Skin epidermis (tissue), 12 donors: ENCODE data around the gene BCAS3.
"Not testable (repeated sequence)": the region's sequence is repeated elsewhere in the genome, so short reads cannot be mapped to it uniquely, and the experiment has no call there.

Experiments
- H3K27ac ChIP-seq, 21 experiments: fragments of 200-600 bp; sonication (generic) in 11 of 21; one replicate each; pipeline ENCODE4 v1.5.0; 2020; ENCODE audit warnings: mild to moderate bottlenecking in 3 of 21, inconsistent platforms in 2 of 21, moderate library complexity in 2 of 21
- H3K4me3 ChIP-seq, 7 experiments: fragments of 200-600 bp; sonication (generic) in 2 of 7; one replicate each; pipeline ENCODE4 v1.5.0; 2020; ENCODE audit warnings: inconsistent platforms in 2 of 7, mild to moderate bottlenecking in 2 of 7, moderate library complexity in 1 of 7

The BCAS3 gene

DNA sequence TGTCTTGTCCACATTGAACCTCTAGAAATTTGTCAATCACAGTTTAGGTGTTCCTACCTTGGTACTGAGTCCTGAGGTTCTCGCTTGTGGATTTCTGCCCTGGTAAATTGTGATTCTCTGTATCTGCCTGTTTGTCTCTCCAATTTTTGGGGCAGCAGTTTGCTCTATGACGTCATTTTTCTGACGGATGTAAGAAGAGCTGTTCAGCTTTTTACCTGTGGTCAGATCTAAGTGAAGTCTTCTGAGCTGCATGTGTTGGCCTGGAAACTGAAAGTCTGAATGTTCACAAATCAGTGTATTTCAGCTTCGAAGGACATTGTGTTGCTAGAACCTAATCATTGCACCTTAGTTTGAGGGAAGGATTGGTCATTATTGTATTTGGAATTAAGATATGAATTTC lies 63.4 kb downstream of the BCAS3 start:
- no peak overlapping the region for H3K4me3 ChIP-seq
- no peak overlapping the region for H3K27ac ChIP-seq

GRCh38 chr17:60743282-60743681 lies 65.6 kb downstream of the BCAS3 start:
- Histone ChIP-seq H3K4me3 (no peak overlapping the region), H3K27ac (peak overlapping the region in 7 of 21 experiments; percentile 53 to 74 (median 65))

DNA sequence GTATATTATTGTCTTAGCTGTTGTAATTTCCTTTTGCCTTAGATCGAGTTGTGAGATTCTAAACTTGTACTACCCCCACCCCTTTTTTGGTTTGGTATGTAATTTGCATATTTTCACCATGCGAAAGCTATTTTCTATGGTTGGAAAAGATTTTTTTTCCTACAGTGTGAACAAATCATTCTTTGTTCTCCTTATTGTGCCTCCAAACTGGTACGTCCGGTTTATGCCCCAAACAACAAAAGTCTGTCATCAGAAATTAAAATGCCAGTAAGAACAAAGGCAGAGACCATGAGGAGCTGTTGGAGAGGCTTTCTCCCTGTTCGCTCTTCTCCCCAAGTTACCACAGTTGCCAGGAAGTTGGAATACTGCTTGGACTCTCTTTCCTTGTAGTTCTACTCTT lies 66.1 kb downstream of the BCAS3 start:
- H3K27ac ChIP-seq = peak overlapping the region in 18 of 21 experiments; percentile 1 to 74 (median 55)
- no peak overlapping the region for H3K4me3 ChIP-seq

GRCh38 chr17:60744355-60744966 lies 66.8 kb downstream of the BCAS3 start:
- no peak overlapping the region for H3K4me3 ChIP-seq
- H3K27ac ChIP-seq = peak overlapping the region in 18 of 21 experiments; percentile 1 to 74 (median 55)

DNA sequence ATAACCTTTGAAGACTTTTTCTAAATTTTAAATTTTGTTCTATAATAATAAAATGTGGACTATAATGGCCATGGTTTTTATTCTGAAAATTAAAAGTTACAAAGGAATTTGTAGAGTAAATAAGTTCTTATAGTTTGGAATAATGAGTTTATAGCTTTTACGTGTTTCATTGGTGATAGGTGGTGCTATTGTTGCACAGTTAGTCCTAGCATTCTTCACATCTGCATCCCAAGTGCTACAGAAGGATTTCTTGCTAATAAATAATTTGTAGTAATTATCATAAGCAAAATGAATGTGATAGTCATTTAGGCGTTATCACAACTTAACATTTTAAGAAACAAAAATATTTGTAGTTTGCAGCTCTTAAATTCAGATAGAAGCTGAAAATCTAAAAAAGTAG lies 67.9 kb downstream of the BCAS3 start:
- no peak overlapping the region for H3K4me3 ChIP-seq
- no peak overlapping the region for H3K27ac ChIP-seq

DNA sequence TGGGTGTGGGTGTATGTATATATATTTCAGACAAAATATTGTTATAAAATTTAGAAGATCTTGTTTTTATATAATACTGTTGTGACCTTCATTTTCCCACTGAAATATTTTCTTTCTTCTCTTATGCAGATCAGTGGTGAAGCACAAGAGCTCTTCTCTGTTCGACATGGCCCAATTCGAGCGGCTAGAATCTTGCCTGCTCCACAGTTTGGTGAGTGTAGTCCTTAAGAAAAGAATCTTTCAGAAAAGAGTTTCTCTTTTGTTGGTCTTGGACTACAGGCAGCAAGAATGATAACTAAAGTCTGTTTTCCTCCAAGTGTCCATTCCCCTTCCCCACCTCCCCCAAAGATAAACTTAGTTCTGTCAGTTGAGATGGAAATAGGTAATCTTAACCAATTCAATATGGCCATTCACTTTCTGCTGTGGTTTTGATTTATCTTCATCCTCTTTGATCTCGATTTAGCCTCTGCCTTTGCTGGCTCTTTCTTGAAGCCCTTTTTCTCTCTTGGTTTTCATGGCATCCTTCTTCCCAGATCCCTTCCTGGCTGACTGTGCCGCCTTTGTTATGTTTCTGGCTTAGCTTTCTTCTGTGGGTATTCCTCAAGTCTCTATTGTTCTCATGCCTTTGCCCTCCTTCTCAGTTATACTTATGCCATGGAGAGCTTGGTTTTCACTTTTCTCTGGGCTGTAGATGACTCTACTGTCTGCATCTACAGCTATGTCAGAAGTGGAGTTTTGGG lies 69.6 kb downstream of the BCAS3 start:
- H3K27ac ChIP-seq = no peak overlapping the region
- H3K4me3 ChIP-seq = no peak overlapping the region

GRCh38 chr17:60748204-60748603 lies 70.6 kb downstream of the BCAS3 start:
- H3K4me3 ChIP-seq = no peak overlapping the region
- no peak overlapping the region for H3K27ac ChIP-seq

- no peak overlapping the region for H3K27ac ChIP-seq
- no peak overlapping the region for H3K4me3 ChIP-seq
These were observed 71.4 kb downstream of the BCAS3 start for GRCh38 chr17:60749050-60749449.

- Histone ChIP-seq H3K27ac (no peak overlapping the region), H3K4me3 (no peak overlapping the region)
These were observed 72.1 kb downstream of the BCAS3 start for GRCh38 chr17:60749708-60750107.

GRCh38 chr17:60750640-60751039 lies 73.0 kb downstream of the BCAS3 start:
- Histone ChIP-seq H3K4me3 (no peak overlapping the region), H3K27ac (no peak overlapping the region)

DNA sequence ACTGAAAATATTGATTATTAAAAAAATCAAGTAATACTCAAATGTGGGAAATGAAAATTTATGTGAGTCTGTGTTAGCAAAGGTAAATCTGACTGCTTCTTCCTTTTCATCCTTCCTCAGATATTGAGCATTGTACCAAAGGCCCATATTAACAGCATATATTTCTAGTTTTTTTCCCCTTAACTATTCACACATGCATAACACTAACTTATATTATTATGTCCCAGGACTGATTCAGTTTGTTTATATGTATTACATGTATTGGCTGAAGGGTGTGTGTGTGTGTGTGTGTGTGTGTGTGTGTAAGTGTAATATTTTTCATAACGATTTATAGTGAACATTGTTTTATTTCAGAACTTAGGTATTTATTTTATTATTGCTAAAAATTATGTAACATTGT lies 74.2 kb downstream of the BCAS3 start:
- H3K27ac ChIP-seq = no peak overlapping the region
- H3K4me3 ChIP-seq = no peak overlapping the region

GRCh38 chr17:60752873-60753577 lies 75.4 kb downstream of the BCAS3 start:
- H3K4me3 ChIP-seq = no peak overlapping the region

DNA sequence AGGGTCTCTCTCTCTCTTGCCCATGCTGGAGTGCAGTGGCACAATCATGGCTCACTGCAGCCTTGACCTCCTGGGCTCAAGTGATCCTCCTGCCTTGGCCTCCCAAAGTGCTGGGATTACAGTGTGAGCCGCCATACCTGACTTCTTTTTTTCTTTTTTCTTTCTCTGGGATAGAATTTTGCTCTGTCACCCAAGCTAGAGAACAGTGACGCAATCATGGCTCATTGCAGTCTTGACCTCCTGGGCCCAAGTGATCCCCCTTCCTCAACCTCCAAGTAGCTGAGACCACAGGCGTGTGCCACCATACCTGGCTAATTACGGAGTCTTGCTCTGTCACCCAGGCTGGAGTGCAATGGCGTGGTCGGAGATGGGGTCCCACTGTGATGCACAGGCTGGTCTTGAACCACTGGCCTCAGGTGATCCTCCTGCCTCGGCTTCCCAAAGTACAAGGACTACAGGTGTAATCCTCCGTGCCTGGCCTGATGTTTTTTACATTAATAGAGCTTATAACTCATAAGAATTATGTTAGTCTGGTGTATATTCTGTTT lies 76.5 kb downstream of the BCAS3 start:
- Histone ChIP-seq H3K27ac (no peak overlapping the region), H3K4me3 (no peak overlapping the region)

More at GRCh38 chr17:60752873-60753577, 75.4 kb downstream of the BCAS3 start:
- no peak overlapping the region for H3K27ac ChIP-seq

DNA sequence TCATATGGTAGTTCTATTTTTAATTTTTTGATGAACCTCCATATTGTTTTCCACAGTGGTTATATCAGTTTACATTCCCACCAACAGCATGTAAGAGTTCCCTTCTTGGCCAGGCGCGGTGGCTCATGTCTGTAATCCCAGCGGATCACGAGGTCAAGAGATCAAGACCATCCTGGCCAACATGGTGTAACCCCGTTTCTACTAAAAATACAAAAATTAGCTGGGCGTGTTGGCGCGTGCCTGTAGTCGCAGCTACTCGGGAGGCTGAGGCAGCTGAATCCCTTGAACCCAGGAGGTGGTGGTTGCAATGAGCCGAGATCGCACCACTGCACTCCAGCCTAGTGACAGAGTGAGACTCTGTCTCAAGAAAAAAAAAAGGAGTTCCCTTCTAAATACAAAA lies 79.1 kb downstream of the BCAS3 start:
- not testable (repeated sequence) for H3K27ac ChIP-seq

DNA sequence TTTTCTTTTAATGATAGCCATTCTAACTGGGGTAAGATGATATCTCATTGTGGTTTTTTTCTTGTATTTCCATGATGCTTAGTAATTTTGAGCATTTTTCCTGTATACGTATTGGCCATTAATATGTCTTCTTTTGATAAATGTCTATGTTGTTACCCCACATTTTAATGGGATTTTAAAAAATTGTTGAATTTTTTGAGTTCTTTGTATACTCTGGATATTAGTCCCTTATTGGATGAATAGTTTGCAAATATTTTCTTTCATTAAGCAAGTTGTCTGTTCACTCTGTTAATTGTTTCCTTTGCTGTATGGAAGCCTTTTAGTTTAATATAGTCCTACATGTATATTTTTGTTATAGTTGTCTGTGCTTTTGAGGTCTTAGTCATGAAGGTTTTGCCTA lies 79.8 kb downstream of the BCAS3 start:
- Histone ChIP-seq H3K4me3 (no peak overlapping the region), H3K27ac (no peak overlapping the region)

More for the DNA sequence above, 79.1 kb downstream of the BCAS3 start:
- H3K4me3 ChIP-seq = not testable (repeated sequence)

- no peak overlapping the region for H3K27ac ChIP-seq
- no peak overlapping the region for H3K4me3 ChIP-seq
These were observed 82.1 kb downstream of the BCAS3 start for GRCh38 chr17:60759756-60760155.

GRCh38 chr17:60761301-60761700 lies 83.7 kb downstream of the BCAS3 start:
- not testable (repeated sequence) for H3K27ac ChIP-seq, H3K4me3 ChIP-seq

- Histone ChIP-seq H3K4me3 (no peak overlapping the region), H3K27ac (no peak overlapping the region)
These were observed 89.1 kb downstream of the BCAS3 start for GRCh38 chr17:60766778-60767190.

GRCh38 chr17:60767744-60768308 lies 90.2 kb downstream of the BCAS3 start:
- Histone ChIP-seq H3K27ac (no peak overlapping the region), H3K4me3 (no peak overlapping the region)

DNA sequence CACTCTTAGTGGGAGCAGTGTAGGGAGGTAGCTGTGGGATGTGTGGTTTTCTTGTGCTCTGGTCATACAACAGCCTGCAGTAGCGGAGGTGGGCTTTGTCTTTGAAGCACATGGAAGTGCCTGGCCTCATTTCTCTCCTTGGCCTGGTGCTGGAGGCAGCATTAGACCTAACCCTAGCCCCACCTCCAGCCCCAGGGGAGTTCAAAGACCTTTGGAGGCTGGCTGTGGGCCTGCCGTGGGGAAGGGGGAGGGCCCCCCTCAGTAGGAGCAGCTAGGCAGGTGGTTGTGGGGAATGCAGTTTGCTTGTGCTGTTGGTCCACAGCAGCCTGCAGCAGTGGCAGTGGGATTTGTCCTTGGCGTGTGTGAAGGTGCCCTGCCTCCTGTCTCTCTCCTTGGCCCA lies 91.7 kb downstream of the BCAS3 start:
- Histone ChIP-seq H3K4me3 (no peak overlapping the region), H3K27ac (no peak overlapping the region)
